ENCODE results near the gene OR2H1. TPM values are rescaled to one million over a fixed set of nuclear protein-coding genes. Genes with fewer than 3 reads are reported as not detected.

OR2H1 gene
- total RNA-seq, 4 donors from 2014 or later = not detected

DNA sequence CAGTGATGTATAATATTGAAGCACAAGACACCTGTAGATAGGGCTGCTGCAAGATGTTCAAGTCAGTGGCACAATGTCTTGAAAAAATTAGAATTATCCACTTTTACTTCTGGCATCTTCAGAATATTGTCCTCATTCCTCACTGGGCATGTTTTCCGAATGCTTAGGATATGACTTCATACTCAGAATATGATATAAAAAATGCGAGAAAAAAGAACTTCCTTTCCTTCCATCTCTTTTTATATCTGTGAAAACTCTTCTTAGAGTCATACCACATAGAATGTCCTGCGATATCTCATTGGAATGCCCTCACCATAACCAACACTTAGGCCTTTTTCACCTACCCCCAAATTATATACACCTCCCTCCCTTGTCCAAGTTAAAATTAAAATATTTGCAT lies 26.2 kb downstream of the OR2H1 start:
- Histone ChIP-seq H3K27ac (no peak overlapping the region), H3K9me3 (no peaks in the 10 kb centered on the region), H3K4me3 (replicated peaks in 1 of 3) (no peak overlapping the region), H3K36me3 (no peaks in the 10 kb centered on the region), H3K27me3 (no peaks in the 10 kb centered on the region), H3K4me1 (no peaks in the 10 kb centered on the region)
- 71 to 74% methylated on average over 3 of the region's 3 CpGs for WGBS, 2 donors
- intact Hi-C loops (cut with DNase I) = no loop called here
- no peak for DNase-seq
- TF ChIP-seq POLR2A (IDR thresholded peaks at IDR 0.05) = no peak
- TF ChIP-seq, protein P1, sequence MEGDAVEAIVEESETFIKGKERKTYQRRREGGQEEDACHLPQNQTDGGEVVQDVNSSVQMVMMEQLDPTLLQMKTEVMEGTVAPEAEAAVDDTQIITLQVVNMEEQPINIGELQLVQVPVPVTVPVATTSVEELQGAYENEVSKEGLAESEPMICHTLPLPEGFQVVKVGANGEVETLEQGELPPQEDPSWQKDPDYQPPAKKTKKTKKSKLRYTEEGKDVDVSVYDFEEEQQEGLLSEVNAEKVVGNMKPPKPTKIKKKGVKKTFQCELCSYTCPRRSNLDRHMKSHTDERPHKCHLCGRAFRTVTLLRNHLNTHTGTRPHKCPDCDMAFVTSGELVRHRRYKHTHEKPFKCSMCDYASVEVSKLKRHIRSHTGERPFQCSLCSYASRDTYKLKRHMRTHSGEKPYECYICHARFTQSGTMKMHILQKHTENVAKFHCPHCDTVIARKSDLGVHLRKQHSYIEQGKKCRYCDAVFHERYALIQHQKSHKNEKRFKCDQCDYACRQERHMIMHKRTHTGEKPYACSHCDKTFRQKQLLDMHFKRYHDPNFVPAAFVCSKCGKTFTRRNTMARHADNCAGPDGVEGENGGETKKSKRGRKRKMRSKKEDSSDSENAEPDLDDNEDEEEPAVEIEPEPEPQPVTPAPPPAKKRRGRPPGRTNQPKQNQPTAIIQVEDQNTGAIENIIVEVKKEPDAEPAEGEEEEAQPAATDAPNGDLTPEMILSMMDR (IDR thresholded peaks at IDR 0.05) = no peak

DNA sequence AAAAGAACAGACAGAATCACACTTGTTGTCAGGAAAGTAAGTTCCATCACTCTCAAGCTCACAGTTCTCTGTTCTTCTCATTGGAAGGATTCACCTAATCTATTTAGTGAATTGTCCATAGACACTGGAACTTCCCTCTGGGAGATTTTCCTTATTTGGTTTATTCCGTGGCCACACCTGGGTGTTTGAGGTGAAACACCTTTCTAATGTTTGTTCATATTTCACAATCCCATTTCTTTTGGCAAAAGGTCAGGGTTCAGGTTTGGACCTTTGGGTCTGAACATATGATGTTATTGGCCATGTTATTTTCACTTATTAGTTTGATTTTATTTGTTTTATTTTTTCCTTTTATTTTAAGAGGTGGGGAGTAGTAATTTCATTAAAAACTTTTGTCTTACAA lies 26.8 kb downstream of the OR2H1 start:
- H3K27me3 ChIP-seq = no peaks in the 10 kb centered on the region
- H3K4me3 ChIP-seq (replicated peaks in 1 of 3) = no peak overlapping the region
- H3K9me3 ChIP-seq = no peaks in the 10 kb centered on the region
- DNase-seq = no peak
- TF ChIP-seq POLR2A (IDR thresholded peaks at IDR 0.05) = no peak
- TF ChIP-seq, protein P1 (IDR thresholded peaks at IDR 0.05) = no peak
- intact Hi-C loops (cut with DNase I) = no loop called here
- H3K36me3 ChIP-seq = no peaks in the 10 kb centered on the region
- H3K27ac ChIP-seq = no peak overlapping the region
- H3K4me1 ChIP-seq = no peaks in the 10 kb centered on the region
- WGBS, 2 donors = 75 to 77% methylated on average over 1 of the region's 1 CpG

DNA sequence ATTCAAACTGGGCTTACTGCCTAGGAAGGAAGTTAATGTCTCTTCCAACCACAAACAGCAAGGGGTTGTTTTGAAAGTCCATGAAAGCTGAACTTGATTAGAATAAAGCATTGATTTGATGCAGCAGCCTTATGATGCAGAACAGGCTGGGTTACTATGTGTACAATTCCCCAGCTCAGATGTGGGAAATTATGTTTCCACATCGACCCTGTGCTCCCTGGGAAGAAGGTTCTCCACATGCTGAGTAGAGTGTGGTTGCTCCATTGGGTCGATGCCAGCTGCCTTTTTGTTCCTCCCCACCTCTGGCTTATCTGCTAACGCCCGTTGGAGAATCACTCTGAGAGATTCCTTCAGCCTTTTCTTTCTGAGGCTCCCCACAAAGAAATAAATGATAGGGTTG lies 29.6 kb downstream of the OR2H1 start:
- Histone ChIP-seq H3K27me3 (no peaks in the 10 kb centered on the region), H3K36me3 (no peaks in the 10 kb centered on the region), H3K27ac (no peak overlapping the region), H3K4me3 (replicated peaks in 1 of 3) (no peak overlapping the region), H3K9me3 (no peaks in the 10 kb centered on the region), H3K4me1 (no peaks in the 10 kb centered on the region)
- TF ChIP-seq POLR2A (IDR thresholded peaks at IDR 0.05) = no peak
- TF ChIP-seq, protein P1 (IDR thresholded peaks at IDR 0.05) = no peak
- 55 to 64% methylated on average over 4 of the region's 4 CpGs for WGBS, 2 donors
- DNase-seq = no peak
- intact Hi-C loops (cut with DNase I) = no loop called here

DNA sequence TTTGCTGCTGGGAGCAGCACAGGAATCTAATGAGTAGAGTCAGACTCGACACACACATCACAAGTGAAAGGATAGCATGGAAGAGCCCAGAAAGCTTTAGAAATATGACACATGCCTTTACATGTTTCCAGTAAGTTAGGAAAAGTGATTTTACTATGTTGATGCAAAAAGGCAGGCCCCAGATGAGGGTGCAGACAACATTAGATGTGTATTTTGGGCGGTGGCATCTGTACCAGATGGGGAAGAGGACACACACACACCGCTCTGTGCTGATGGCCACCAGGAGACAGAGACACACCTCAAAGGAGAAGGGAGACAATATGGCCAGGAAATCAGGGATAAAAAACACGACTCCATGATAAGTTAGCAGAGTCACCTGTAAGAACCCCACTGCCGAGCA lies 30.2 kb downstream of the OR2H1 start:
- Histone ChIP-seq H3K9me3 (no peaks in the 10 kb centered on the region), H3K27ac (no peak overlapping the region), H3K4me1 (no peaks in the 10 kb centered on the region), H3K4me3 (replicated peaks in 1 of 3) (no peak overlapping the region), H3K27me3 (no peaks in the 10 kb centered on the region), H3K36me3 (no peaks in the 10 kb centered on the region)
- DNase-seq = no peak
- TF ChIP-seq, protein P1 (IDR thresholded peaks at IDR 0.05) = no peak
- TF ChIP-seq POLR2A (IDR thresholded peaks at IDR 0.05) = no peak
- 80 to 88% methylated on average over 5 of the region's 5 CpGs for WGBS, 2 donors
- intact Hi-C loops (cut with DNase I) = no loop called here

DNA sequence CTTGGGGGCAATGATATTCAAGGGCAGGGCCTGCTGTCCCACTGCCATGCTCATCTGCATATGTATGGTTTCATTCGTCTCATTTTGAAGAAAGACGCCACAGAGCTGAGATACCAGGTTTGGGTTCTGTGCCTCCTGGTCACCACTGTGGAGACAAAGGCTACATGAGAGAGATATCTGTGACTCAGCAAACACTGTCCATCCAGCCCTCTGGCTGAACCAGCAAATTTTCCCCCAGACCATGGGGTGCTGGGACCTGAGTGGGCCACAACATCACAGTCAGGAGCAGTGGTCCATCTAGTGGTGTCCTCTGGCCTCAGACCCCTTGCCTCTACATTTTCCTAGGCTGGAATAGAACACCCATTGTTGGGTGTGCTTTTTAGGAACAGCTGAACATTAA lies 30.7 kb downstream of the OR2H1 start, which contains the start of gene MAS1L:
TSS of gene MAS1L (minus strand) at position 297 of the 400 bp plus-strand sequence. CDS start at position 243, 54 bp downstream.
- intact Hi-C loops (cut with DNase I) = no loop called here
- WGBS, 2 donors = 88 to 100% methylated on average over 1 to 2 of the region's 2 CpGs
- no peaks in the 10 kb centered on the region for H3K27me3 ChIP-seq
- no peak within 1 kb of the TSS for H3K27ac ChIP-seq
- H3K4me1 ChIP-seq = no peaks in the 10 kb centered on the region
- H3K4me3 ChIP-seq (replicated peaks in 1 of 3) = no peak within 1 kb of the TSS
- H3K9me3 ChIP-seq = no peaks in the 10 kb centered on the region
- H3K36me3 ChIP-seq = no peaks in the 10 kb centered on the region
- TF ChIP-seq POLR2A (IDR thresholded peaks at IDR 0.05) = no peak
- TF ChIP-seq, protein P1 (IDR thresholded peaks at IDR 0.05) = no peak
- DNase-seq = no peak

Data from thyroid gland (tissue), 4 donors.